LHCN-M2 (cell line): ENCODE results near the gene SUPT20HL2. TPM values are rescaled to one million over a fixed set of nuclear protein-coding genes. Genes with fewer than 3 reads are reported as not detected.
"Not testable (repeated sequence)": the region's sequence is repeated elsewhere in the genome, so short reads cannot be mapped to it uniquely, and the experiment has no call there.

ENCODE experiments used
- DNase-seq: peaks from one replicate; pipeline ENCODE4 v3.0.0-alpha.2; 2012; ENCODE audit warnings: low read depth
- polyA plus RNA-seq: library from polyadenylated mRNA; unstranded; fragments of >200 nt; gene quantifications from one replicate; pipeline ENCODE4 v1.2.1, GENCODE V29; 2012; ENCODE audit warnings: missing spikeins
- total RNA-seq: library from RNA; depleted of rRNA; stranded (reverse); fragments of >200 nt; gene quantifications from 2 replicates; pipeline ENCODE4 v1.2.3, GENCODE V29; 2014; rRNA removed

SUPT20HL2 gene
- total RNA-seq, result not detected in 2 replicates
- not detected for polyA plus RNA-seq

GRCh38 chrX:24314019-24314635 is at the start of gene SUPT20HL2:
SUPT20HL2 (minus strand) TSS chrX:24314069; CDS start chrX:24313315, 754 bp downstream.
- no peak for DNase-seq

DNA sequence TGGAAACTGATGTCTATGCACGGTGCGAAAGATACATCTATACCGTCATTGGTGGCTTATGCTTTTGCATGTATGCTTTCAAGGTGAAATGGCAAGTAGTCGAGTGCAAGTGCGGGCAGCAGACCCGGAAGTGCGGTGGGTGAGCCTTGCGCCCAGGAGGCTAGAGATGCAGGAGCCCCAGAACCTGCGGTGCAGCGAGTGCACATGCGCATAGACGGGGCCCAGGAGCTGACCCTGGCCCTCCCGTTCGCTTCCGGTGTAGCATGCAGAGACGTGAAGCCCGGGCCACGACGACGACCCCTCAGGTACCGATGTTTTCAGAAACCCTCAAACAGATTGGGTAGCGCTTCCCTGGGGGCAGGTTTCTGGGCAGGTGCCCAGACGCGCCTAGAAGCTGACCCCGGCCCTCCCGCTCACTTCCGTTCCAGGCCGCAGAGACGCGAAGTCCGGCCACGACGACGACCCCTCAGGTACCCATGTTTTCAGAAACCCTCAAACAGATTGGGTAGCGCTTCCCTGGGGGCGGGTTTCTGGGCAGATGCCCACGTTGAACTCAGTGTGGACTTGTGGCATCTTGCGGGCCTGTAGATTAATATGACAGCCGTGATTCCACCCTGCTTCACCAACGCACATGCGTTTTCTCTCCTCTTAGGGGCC is 48.3 kb upstream of the SUPT20HL2 start:
- DNase-seq, result not testable (repeated sequence)

DNA sequence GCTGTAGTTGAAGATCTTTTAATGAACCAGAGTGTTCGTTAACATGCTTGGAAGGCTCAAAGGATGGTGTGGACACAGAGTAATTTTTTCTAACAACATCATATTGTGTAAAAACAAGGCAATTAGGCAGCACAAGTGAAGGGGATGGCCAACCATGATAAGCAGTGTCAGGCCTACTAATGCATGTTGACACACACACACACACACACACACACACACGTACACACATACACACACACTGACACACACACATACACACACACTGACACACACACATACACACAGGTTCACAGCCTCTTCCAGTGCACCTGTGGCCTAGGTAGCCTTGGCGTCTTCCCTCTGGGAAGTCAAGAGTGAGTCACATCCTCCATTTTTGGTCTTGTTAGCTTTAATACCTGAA is 46.4 kb upstream of the SUPT20HL2 start, which contains the start of gene SUPT20HL1:
Gene SUPT20HL1 (plus strand): TSS at position 368 of the 400 bp plus-strand sequence. CDS start 2,122 bp downstream, outside the sequence.
- no peak for DNase-seq

DNA sequence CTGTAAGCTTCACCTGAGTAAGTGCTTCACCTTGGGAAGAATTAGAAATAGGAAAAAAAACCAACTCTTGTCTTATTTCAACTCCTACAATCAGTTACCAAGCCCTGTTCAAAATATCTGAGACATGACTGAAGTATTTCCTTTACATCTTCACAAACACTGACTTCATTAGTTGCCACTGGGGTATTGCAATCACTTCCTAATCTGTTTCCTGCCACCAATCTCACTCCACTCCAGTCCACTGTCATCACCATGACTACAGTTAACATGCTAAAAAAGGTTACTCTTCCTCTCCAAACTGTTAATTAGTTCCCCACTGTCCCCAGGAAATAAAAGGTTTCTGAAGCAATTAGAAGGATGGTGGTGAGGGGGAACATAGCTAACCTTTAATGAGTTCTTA is 43.2 kb upstream of the SUPT20HL2 start:
- no peak for DNase-seq

- DNase-seq, result no peak
Measured at GRCh38 chrX:24355095-24355494, 41.2 kb upstream of the SUPT20HL2 start.

GRCh38 chrX:24350217-24350616 is 36.3 kb upstream of the SUPT20HL2 start:
- DNase-seq, result no peak

- no peak for DNase-seq
Measured at GRCh38 chrX:24347881-24348280, 34.0 kb upstream of the SUPT20HL2 start.

DNA sequence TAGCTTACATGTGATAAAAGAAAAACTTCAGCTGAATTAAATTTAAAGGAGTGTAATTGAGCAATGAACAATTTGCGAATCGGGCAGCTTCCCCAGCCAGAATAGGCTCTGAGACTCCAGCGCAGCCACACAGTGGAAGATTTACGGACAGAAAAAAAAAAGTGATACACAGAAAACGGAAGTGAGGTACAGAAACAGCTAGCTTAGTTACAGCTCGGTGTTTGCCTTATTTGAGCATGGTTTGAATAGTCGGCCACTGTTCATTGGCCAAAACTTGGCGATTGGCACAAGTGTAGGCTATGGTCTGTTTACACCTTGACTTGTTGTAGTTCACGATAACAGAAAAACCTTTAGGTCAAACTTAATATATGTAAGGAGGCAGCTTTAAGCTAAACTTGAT is 29.9 kb upstream of the SUPT20HL2 start:
- DNase-seq, result no peak

- peak; percentile 4 for DNase-seq
Measured at GRCh38 chrX:24341795-24342194, 27.9 kb upstream of the SUPT20HL2 start.

- no peak for DNase-seq
Measured at GRCh38 chrX:24340501-24340900, 26.6 kb upstream of the SUPT20HL2 start.

GRCh38 chrX:24339911-24340310 is 26.0 kb upstream of the SUPT20HL2 start:
- no peak for DNase-seq

DNA sequence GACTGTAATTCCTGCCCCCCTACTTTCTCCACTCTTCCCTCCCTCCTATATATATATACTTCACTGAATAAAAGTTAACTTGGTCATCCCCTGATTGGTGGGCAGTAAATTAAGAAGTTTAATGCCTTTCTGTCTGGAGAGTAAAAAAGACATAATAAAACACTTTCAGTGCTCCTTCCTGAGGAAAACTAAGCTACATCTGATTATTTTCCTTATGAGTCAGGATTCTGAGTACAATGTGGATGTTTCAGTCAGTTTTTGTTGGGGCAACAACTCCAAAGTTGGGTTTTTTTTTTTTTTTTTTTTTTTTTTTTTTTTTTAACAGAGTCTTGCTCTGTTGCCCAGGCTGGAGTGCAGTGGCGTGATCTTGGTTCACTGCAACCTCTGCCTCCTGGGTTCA is 22.0 kb upstream of the SUPT20HL2 start:
- no peak for DNase-seq

DNA sequence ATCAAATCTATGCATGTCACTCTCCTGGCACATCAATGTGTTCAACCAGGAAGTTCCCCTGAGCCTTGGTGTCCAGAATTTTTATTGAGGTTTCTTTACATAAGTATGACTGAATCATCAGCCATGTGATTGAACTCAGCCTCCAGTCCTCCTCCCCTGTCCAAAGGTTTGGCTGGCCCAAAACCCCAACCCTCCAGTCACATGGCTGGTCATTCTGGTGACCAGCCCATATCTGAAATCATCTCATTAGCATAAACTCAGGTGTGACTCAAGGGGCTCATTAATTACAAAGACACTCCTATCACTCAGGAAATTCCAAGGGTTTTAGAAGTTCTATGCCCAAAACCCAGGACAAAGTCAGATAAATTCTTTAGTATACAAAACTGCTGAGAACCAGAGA is 20.6 kb upstream of the SUPT20HL2 start:
- DNase-seq, result no peak

DNA sequence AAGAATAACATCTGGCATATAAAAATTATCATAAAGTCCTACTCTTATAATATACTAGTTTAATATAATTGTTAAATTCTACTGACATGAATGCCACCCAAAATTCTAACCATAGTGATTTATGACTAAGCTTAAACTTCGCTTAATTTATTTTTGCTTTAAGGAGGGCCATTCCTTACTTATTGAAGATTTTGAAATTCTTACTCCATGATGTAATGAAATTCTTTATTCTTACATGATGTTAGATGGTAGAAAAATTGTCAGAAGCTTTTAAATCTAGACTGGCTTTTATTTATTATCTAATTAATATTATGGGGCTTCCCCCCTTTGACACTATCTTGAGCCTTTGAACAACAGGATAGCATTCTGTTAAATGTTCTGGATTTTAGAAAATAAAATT is 19.5 kb upstream of the SUPT20HL2 start:
- DNase-seq, result no peak

DNA sequence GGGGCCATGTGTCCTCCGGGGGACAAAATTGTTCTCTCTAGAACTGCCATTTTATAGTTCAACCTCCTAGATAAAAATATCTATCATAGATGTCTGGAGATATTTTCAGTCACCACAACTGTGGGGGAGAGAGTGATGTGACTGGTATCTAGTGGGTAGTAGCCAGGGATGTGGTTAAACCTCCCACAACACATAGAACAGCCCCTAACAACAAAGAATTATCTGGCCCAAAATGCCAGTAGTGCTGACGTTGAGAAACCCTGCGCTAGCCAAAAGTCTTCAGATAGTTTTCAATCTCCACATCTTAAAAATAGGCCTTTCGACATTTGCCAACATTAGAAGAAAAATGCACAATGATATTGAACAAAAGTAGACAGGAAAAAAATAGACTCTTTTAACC is 19.0 kb upstream of the SUPT20HL2 start:
- no peak for DNase-seq

DNA sequence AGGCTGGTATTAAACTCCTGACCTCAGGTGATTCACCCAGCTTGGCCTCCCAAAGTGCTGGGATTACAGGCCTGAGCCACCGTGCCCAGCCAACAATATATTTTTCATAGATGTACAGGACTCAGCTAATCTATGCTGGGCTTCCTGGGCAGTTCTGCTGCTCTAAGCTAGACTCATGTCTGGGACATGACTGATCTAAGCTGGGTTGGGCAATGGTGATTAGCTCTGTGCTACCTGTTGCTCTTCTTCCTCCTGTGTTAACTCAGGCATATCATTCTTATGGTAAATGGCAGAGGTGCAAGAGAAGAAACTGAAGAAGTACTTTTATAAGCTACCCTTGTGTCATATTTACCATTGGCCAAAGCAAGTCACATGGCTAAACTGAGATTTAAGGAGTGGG is 11.4 kb upstream of the SUPT20HL2 start:
- no peak for DNase-seq

DNA sequence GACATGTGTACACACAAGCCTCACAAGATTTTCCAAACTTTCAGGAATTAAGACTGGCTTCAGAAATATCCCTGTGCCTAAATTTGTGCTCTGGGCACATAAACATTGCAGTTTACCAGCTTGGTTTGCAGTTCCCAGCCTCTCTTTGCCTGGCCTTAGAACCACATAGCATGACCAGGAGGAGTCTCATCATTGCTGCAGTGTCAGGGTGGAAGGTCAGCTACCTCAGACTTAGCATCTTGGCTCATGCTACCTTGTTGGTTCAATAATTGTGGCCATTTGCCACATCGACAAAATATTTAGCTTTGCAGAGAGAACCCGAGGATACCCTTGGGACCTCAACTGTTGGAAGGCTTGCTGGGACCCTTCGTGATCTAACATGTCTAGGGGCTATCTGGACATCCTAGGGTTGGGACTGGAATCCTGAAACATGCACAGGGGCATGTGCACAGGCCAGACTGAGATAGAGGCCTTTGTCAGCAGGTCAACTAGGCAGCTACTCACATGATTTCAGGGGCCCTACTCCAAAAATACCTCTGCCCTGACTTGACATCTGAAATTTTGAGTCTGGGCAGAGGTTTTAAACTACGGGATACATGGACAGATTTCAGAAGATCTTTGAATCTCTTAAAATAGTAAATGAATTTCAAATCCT is 8.0 kb upstream of the SUPT20HL2 start:
- DNase-seq, result no peak

DNA sequence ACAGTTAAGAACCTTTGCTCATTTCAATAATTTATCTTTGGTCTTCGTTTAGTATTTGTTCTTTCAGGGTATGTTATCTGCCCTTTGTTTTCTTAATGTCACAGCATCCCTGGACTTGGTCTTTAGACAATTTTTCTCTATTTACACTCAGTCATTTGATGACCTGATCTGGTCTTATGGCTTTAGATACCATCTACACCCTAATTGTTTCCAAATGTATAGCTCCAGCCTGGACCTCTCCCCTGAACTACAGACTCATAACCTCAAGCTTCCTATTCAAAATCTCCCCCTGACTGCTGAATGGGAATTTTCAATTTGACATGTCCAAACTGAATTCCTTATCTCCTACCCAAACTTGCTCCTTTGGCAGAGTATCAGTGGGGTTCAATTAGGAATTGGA is 3.7 kb upstream of the SUPT20HL2 start:
- DNase-seq, result no peak

DNA sequence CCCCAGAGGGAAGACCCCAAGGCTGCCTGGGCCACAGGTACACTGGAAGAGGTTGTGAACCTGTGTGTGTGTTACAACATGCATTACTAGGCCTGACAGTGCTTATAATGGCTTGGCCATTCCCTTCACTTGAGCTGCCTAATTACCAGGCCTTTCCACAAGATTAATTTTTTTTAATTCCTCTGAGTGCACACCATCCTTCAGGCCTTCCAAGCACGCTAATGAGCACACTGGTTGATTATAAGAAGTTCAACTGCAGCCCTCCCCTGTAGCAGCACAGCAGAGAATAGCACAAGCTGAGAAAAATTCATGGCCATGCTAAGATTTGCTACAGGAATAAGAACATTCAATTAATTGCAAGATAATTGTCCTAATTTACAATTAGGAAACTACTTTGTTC is 2.2 kb upstream of the SUPT20HL2 start:
- DNase-seq, result no peak

- not testable (repeated sequence) for DNase-seq
Measured at GRCh38 chrX:24312249-24312607, 1.6 kb downstream of the SUPT20HL2 start.

GRCh38 chrX:24311507-24312248 is 2.2 kb downstream of the SUPT20HL2 start:
- not testable (repeated sequence) for DNase-seq

- DNase-seq, result not testable (repeated sequence)
Measured at GRCh38 chrX:24310916-24311315, 3.0 kb downstream of the SUPT20HL2 start.
